Liver (tissue), 9 donors: ENCODE measurements around the gene SERPING1. TPM values are rescaled to one million over a fixed set of nuclear protein-coding genes. Genes with fewer than 3 reads are reported as not detected.

Experiments
- DNase-seq: peaks from one replicate; pipeline ENCODE4 v3.0.0-alpha.2; 2017; ENCODE audit warnings: low spot score
- H3K27ac ChIP-seq, 2 donors: one replicate each; pipeline ENCODE4 v1.7.0; 2013; ENCODE audit warnings: inconsistent platforms in 2 of 2, low read length in 2 of 2, control low read depth in 1 of 2, low read depth in 1 of 2, mild to moderate bottlenecking in 1 of 2
- H3K27me3 ChIP-seq, 4 donors: one replicate each; pipeline versions ENCODE4 v1.6.1 to v1.7.0; 2013; ENCODE audit warnings: low read length in 3 of 4, inconsistent platforms in 1 of 4, mild to moderate bottlenecking in 1 of 4, moderate library complexity in 1 of 4; ENCODE audit not compliant: control insufficient read depth in 4 of 4, insufficient read depth in 4 of 4
- H3K36me3 ChIP-seq, 4 donors: one replicate each; pipeline versions ENCODE4 v1.6.1 to v1.7.0; 2013; ENCODE audit warnings: low read length in 3 of 4, mild to moderate bottlenecking in 3 of 4, low read depth in 1 of 4, moderate library complexity in 1 of 4; ENCODE audit not compliant: control insufficient read depth in 4 of 4, insufficient read depth in 3 of 4
- H3K4me1 ChIP-seq, 4 donors: one replicate each; pipeline versions ENCODE4 v1.6.1 to v1.7.0; 2013; ENCODE audit warnings: low read length in 3 of 4, mild to moderate bottlenecking in 3 of 4, moderate library complexity in 1 of 4; ENCODE audit not compliant: control insufficient read depth in 4 of 4, insufficient read depth in 4 of 4
- H3K4me3 ChIP-seq, 3 donors: one replicate each; pipeline versions ENCODE4 v1.6.1 to v1.7.0; 2013; ENCODE audit warnings: low read length in 3 of 3, control low read depth in 1 of 3, low read depth in 1 of 3, mild to moderate bottlenecking in 1 of 3
- H3K9ac ChIP-seq, 2 donors: one replicate each; pipeline ENCODE4 v1.7.0; 2013; ENCODE audit warnings: low read length in 2 of 2, mild to moderate bottlenecking in 2 of 2, moderate library complexity in 2 of 2, control low read depth in 1 of 2, low read depth in 1 of 2
- H3K9me3 ChIP-seq, 4 donors: one replicate each; pipeline versions ENCODE4 v1.6.1 to v1.7.0; 2013; ENCODE audit warnings: low read length in 3 of 4; ENCODE audit not compliant: control insufficient read depth in 4 of 4
- ATF3 ChIP-seq: IDR thresholded peaks from 2 replicates; pipeline ENCODE4 v1.6.1; 2016; ENCODE audit warnings: antibody characterized with exemption
- CTCF ChIP-seq: fragments of 150-350 bp; IDR thresholded peaks from 2 replicates; pipeline ENCODE4 v1.5.1; 2017; ENCODE audit warnings: improper control_type of control experiment, low read depth, low read length; ENCODE audit not compliant: missing input control
- EGR1 ChIP-seq, 2 donors: IDR thresholded peaks; 2 replicates each; pipeline ENCODE4 v1.6.1; 2016 to 2018; ENCODE audit warnings: antibody characterized with exemption in 2 of 2, low read depth in 2 of 2
- FOXA1 ChIP-seq: IDR thresholded peaks from 2 replicates; pipeline ENCODE4 v1.6.1; 2016; ENCODE audit warnings: antibody characterized with exemption
- FOXA2 ChIP-seq: IDR thresholded peaks from 2 replicates; pipeline ENCODE4 v1.6.1; 2016; ENCODE audit warnings: antibody characterized with exemption
- GABPA ChIP-seq, 2 donors: IDR thresholded peaks in 1 of 2; conservative IDR thresholded peaks in 1 of 2; 2 replicates each; pipeline ENCODE4 v1.6.1; 2016; ENCODE audit warnings: antibody characterized with exemption in 2 of 2, mild to moderate bottlenecking in 1 of 2, moderate library complexity in 1 of 2
- HNF4A ChIP-seq, 2 donors: conservative IDR thresholded peaks; 2 replicates each; pipeline ENCODE4 v1.6.1; 2016; ENCODE audit warnings: antibody characterized with exemption in 2 of 2, mild to moderate bottlenecking in 2 of 2
- HNF4G ChIP-seq: IDR thresholded peaks from 2 replicates; pipeline ENCODE4 v1.6.1; 2016; ENCODE audit warnings: antibody characterized with exemption
- JUND ChIP-seq, 2 donors: IDR thresholded peaks; 2 replicates each; pipeline ENCODE4 v1.6.1; 2016; ENCODE audit warnings: antibody characterized with exemption in 2 of 2
- MAX ChIP-seq: IDR thresholded peaks from 2 replicates; pipeline ENCODE4 v1.6.1; 2016; ENCODE audit warnings: antibody characterized with exemption
- NR2F2 ChIP-seq: IDR thresholded peaks from 2 replicates; pipeline ENCODE4 v1.6.1; 2016; ENCODE audit warnings: antibody characterized with exemption
- RAD21 ChIP-seq, 2 donors: IDR thresholded peaks; 2 replicates each; pipeline ENCODE4 v1.6.1; 2016; ENCODE audit warnings: antibody characterized with exemption in 2 of 2, mild to moderate bottlenecking in 2 of 2
- REST ChIP-seq: IDR thresholded peaks from 2 replicates; pipeline ENCODE4 v1.6.1; 2016; ENCODE audit warnings: antibody characterized with exemption, mild to moderate bottlenecking
- RXRA ChIP-seq, 2 donors: IDR thresholded peaks; 2 replicates each; pipeline ENCODE4 v1.6.1; 2017 to 2018; ENCODE audit warnings: antibody characterized with exemption in 2 of 2, mild to moderate bottlenecking in 1 of 2
- SP1 ChIP-seq: IDR thresholded peaks from 2 replicates; pipeline ENCODE4 v1.6.1; 2018; ENCODE audit warnings: antibody characterized with exemption, mild to moderate bottlenecking
- TAF1 ChIP-seq: conservative IDR thresholded peaks from 2 replicates; pipeline ENCODE4 v1.6.1; 2016; ENCODE audit warnings: antibody characterized with exemption, mild to moderate bottlenecking
- YY1 ChIP-seq: IDR thresholded peaks from 2 replicates; pipeline ENCODE4 v1.6.1; 2016; ENCODE audit warnings: antibody characterized with exemption, mild to moderate bottlenecking
- WGBS: extraction: QIAGEN DNeasy Blood & Tissue Kit; methylation state at CpG from one replicate; pipeline ENCODE4 v1.1.7; 2013; 5-methylcytosine and 5-hydroxymethylcytosine counted together
- polyA plus RNA-seq, 2 donors: library from polyadenylated mRNA; stranded (reverse) in 1 of 2; unstranded in 1 of 2; fragments of 200-250 nt in 1 of 2; fragments of >200 nt in 1 of 2; fragmentation: Nextera tagmentation in 1 of 2; extraction: Ambion mirVana in 1 of 2; gene quantifications; one replicate each; pipeline versions ENCODE4 v1.2.1 to v1.2.3, GENCODE V29; 2013 to 2015
- total RNA-seq, 2 donors: library from RNA; depleted of rRNA; stranded (reverse); fragments of >200 nt; gene quantifications; one replicate each; pipeline ENCODE4 v1.2.3, GENCODE V29; 2014
- donor health status: healthy.
- donor health status: healthy.
- donor health status: healthy.
- donor health status: healthy.
- donor health status: healthy.

SERPING1 gene
- total and polyA plus RNA-seq, 4 donors = 235 to 2,911 (median 1,514) TPM

GRCh38 chr11:57657194-57658022, 59.9 kb downstream of the SERPING1 start, which contains the start of gene CLP1 (continued):
- TF ChIP-seq ATF3 (no peak), NR2F2 (peak; percentile 32), CTCF (no peak), TAF1 (no peak)

- H3K27ac ChIP-seq = peak overlapping the region; percentile 32 to 75
- no peak for DNase-seq
- no peaks in the 10 kb centered on the region for H3K27me3 ChIP-seq
- H3K9me3 ChIP-seq = no peaks in the 10 kb centered on the region
- H3K36me3 ChIP-seq = peaks cover 9 to 25% (median 16%) of the 10 kb centered on the region in 4 donors
- peak overlapping the region; percentile 83 to 100 (median 87) for H3K4me3 ChIP-seq
- TF ChIP-seq REST (no peak), HNF4G (no peak), JUND (IDR thresholded peaks at IDR 0.05) (no peak), HNF4A (conservative IDR thresholded peaks at IDR 0.05) (no peak), YY1 (no peak), FOXA1 (no peak), EGR1 (IDR thresholded peaks at IDR 0.05; ENCODE audit: low read depth in 2 of 2) (no peak), NR2F2 (no peak), SP1 (no peak), CTCF (no peak), ATF3 (no peak), FOXA2 (no peak), GABPA (IDR thresholded peaks at IDR 0.05 in 1 of 2, conservative IDR thresholded peaks at IDR 0.05 in 1 of 2) (no peak), RXRA (IDR thresholded peaks at IDR 0.05) (no peak), MAX (no peak), RAD21 (IDR thresholded peaks at IDR 0.05) (no peak), TAF1 (no peak)
- H3K9ac ChIP-seq = peak overlapping the region; percentile 56 to 97
- 1% methylated on average over 8 of the region's 8 CpGs for WGBS
- H3K4me1 ChIP-seq = peaks cover 3 to 17% (median 8%) of the 10 kb centered on the region in 4 donors
These were observed 60.5 kb downstream of the SERPING1 start for GRCh38 chr11:57658023-57658361.
